Measurements from ENCODE around the gene KIR2DL3.
"Not testable (repeated sequence)": the region's sequence is repeated elsewhere in the genome, so short reads cannot be mapped to it uniquely, and the experiment has no call there.

KIR2DL3 gene

DNA sequence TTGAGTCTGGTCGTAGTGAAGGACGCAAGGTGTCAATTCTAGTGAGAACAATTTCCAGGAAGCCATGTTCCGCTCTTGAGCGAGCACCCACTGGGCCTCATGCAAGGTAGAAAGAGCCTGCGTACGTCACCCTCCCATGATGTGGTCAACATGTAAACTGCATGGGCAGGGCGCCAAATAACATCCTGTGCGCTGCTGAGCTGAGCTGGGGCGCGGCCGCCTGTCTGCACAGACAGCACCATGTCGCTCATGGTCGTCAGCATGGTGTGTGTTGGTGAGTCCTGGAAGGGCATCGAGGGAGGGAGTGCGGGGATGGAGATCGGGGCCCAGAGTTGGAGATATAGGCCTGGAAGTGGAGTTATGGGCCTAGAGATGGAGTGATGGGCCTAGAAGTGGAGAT, at the start of gene KIR2DL3:
Gene KIR2DL3, plus strand, starts transcription at position 208 of the 400 bp plus-strand sequence. Its CDS starts 33 bp downstream, at position 241.
- not testable (repeated sequence) for DNase-seq

DNA sequence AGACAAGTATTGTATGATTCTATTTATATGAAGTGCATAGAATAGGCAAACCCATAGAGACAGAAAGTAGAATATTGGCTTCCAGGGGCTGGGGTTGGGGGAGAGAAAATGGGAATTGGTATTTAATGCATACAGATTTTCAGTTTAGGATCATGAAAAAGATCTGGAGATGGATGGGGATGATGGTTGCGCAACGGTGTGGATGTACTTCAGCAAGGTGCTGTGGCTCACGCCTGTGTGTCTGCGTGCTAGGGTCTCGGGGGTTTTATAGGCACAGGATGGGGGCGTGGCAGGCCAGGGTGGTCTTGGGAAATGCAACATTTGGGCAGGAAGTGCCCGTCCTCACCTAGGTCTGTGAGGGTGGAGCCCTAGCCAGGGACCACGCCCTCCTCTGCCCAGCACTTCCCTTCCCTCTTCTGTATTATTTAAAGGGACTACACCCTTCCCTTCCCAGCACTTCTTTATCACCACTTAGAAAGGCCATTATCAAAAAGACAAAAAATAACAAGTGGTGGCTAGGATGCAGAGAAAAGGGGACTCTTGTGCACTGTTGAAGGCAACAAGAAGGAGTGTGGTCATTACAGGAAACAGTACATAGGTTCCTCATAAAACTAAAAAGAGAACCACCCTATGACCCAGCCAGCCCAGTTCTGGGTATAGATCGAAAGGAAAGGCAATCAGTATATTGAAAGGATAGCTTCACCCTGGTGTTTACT, 46.6 kb upstream of the KIR2DL3 start:
- no peak for DNase-seq

DNA sequence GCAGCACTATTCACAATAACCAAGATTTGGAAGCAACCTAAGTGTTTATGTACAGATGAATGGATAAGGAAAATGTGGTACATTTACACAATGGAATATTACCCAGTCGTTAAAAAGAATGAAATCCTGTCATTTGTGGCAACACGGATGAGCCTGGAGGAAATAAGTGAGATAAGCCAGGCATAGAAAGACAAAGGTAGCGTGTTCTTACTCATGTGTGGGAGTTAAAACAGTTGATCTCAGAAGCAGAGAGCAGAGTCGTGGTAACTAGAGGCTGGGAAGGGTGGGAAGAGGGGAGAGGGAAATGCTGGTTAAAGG, 46.1 kb upstream of the KIR2DL3 start:
- no peak for DNase-seq

DNA sequence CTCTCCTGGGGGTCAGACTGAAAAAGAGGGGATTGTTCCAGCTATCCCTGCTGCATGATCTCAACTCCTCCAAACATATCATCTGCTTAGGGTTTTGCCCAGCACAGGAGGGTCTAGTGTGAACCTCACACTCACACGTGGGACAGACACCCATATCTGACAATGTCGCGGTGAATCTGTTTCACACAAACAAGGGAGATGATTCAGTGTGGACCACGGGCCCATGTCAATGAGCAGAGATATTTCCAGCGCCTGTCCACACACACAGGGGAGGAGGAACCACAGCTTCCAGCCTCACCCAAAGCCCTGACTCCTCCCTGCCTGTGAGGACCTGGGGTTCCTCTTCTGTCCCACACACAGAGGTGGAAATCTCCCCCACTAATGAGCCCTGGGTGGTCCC, 43.7 kb upstream of the KIR2DL3 start:
- DNase-seq, result no peak

DNA sequence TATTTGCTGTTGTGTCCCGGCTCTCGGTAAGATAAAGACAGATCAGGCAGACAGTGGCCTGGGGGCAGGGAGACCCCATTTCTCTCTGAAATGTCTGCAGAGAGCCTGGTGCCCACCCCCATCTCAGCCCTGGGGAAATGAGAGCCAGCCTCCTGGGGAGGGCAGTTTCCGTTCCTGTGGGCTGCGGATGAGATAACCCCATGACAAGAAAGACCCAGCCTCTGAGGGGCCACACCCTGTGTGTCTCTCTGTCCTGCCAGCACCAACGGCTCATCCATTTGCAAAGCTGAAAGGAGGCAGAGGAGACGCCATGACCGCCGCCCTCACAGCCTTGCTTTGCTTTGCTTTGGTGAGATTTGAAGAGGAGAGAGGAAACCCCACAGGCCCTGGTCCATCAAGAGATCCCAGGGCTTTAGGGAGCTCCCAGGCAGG, 42.2 kb upstream of the KIR2DL3 start:
- DNase-seq, result no peak

DNA sequence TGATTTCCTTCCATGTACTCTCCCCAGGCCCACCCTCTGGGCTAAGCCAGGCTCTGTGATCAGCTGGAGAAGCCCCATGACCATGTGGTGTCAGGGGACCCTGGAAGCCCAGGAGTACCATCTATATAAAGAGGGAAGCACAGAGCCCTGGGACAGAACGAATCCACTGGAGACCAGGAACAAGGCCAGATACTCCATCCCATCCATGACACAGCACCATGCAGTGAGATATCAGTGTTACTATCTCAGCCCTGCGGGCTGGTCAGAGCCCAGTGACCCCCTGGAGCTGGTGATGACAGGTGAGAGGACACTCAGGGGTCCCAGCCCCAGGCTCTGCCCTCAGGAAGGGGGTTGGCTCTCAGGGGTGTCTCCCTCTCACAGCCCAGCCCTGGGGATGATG, 41.5 kb upstream of the KIR2DL3 start:
- DNase-seq, result no peak

DNA sequence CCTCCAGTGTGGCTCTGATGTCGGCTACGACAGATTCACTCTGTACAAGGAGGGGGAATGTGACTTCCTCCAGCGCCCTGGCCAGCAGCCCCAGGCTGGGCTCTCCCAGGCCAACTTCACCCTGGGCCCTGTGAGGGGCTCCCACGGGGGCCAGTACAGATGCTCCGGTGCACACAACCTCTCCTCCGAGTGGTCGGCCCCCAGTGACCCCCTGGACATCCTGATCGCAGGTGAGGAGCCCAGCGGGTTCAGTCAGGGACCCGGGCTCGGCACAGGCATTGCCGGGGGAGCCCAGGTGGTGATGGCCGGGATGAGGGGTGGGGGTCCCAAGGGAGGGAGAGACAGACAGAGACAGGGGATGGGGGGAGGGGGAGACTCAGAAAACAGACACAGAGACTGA, 40.6 kb upstream of the KIR2DL3 start:
- DNase-seq, result not testable (repeated sequence)

DNA sequence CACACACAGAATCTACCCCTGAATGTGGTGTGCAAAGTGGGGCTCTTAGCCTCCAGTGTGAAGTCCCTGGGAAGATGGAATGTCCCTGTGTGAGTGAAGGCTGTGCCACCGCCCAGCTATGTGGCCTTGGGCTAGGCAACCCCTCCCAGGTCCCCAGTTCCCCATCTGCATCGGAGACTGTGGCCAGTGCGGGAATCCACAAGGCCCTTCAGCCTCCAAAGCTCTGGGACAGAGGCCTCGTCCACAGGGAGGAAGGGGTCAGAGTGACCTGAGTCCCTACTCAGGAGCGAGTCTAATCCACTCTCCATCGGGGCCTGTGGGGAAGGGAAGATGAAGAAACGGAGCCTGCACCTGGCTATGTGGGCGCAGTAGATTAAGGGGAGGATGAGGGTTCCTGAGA, 33.4 kb upstream of the KIR2DL3 start:
- DNase-seq, result no peak

DNA sequence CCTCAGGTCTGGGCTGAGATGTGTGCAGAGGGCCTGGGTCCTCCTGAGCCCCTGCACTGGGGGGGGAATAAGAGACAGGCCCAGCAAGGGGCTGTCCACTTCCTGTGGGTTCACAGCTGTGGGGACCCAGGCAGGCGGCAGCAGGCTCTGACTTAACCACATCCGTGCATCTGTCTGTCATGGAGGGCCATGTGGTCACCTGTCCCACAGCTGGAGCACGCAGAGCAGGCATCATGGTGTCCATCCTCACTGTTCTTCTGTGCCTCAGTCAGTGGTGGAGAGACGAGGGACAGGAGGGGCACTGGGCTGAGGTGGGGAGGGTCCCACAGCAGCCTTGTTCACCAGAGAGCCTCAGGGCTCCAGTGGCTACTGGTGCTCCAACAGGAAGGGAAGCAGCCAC, 30.4 kb upstream of the KIR2DL3 start:
- no peak for DNase-seq

DNA sequence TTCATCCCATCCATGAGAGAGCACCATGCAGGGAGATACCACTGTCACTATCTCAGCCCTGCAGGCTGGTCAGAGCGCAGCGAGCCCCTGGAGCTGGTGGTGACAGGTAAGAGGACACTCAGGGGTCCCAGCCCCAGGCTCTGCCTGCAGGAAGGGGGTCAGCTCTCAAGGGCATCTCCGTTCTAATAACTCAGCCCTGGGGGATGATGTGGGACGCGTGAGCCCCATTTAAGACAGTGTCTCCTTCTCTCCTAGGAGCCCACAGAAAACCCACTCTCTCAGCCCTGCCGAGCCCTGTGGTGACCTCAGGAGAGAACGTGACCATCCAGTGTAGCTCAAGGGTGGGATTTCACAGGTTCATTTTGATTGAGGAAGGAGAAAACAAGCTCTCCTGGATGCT, 29.5 kb upstream of the KIR2DL3 start:
- no peak for DNase-seq

DNA sequence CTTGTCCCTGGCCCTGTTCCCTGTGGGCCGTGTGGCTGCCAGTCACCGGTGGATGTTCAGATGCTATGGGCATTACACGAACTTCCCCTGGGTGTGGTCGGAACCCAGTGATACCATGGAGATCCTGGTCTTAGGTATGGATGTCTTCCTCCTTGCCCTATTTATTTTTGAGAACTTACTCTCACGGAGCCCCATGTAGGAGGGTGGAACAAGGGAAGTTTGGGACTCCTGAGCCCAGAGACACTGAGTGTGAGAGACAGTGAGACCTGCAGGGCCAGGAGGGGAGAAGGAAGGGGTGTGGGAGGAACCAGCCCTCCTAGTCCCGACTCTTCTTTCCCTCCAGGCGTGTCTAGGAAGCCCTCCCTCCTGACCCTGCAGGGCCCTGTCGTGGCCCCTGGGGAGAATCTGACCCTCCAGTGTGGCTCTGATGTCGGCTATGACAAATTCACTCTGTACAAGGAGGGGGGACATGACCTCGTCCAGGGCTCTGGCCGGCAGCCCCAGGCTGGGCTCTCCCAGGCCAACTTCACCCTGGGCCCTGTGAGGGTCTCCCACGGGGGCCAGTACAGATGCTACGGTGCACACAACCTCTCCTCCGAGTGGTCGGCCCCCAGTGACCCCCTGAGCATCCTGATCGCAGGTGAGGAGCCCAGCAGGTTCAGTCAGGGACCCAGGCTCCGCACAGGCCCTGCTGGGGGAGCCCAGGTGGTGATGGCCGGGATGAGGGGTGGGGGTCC, 28.9 kb upstream of the KIR2DL3 start:
- no peak for DNase-seq

DNA sequence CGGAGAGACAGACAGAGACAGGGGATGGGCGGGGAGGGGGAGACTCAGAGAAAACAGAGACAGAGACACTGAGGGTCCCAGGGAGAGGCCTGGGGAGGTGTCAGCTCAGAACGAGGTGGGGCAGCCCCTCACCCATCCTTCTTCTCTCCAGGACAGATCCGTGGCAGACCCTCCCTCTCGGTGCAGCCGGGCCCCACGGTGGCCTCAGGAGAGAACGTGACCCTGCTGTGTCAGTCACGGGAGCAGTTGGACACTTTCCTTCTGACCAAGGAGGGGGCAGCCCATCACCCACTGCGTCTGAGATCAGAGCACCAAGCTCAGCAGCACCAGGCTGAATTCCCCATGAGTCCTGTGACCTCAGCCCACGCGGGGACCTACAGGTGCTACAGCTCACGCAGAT, 28.4 kb upstream of the KIR2DL3 start:
- not testable (repeated sequence) for DNase-seq

DNA sequence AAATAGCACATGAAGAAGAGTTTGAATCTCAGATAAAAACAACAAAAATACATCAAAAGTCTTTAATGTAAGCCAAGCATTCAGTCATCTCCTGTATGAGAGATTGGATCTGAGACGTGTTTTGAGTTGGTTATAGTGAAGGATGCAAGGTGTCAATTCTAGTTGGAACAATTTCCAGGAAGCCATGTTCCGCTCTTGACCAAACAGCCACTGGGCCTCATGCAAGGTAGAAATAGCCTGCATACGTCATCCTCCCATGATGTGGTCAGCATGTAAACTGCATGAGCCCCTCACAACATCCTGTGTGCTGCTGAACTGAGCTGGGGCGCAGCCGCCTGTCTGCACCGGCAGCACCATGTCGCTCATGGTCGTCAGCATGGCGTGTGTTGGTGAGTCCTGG, 14.2 kb upstream of the KIR2DL3 start, which contains the start of gene KIR3DL3:
Gene KIR3DL3, plus strand, starts transcription at position 301 of the 400 bp plus-strand sequence. Its CDS starts 55 bp downstream, at position 356.
- no peak for DNase-seq

DNA sequence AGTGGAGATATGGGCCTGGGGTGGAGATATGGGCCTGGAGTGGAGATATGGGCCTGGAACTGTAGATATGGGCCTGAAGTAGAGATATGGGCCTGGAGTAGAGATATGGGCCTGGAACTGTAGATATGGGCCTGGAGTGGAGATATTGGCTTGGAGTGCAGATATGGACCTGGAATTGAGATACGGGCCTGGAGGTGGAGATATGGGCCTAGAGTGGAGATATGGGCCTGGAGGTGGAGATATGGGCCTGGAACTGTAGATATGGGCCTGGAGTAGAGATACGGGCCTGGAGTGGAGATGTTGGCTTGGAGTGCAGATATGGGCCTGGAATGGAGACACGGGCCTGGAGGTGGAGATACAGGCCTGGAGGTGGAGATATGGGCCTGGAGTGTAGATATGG, 13.7 kb upstream of the KIR2DL3 start:
- no peak for DNase-seq

DNA sequence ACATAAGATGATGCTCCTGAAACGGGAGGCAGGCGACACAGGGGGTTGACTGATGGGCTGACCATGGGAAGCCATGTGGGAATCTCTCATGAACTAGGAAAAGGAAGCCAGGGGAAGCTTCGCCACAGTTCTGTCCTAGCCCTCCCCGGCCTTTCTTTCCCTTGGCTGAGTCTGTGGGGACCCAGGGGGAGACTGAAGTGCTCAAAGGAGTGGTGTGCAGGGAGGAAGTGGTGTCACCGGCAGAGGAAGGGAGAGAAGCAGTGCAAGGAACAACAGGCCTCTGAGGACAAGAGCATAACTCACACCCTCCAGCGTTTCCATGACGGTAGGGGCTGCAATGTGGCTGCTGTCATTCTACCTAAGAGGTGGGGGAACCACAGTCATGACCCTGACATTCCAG, 13.0 kb upstream of the KIR2DL3 start:
- no peak for DNase-seq

DNA sequence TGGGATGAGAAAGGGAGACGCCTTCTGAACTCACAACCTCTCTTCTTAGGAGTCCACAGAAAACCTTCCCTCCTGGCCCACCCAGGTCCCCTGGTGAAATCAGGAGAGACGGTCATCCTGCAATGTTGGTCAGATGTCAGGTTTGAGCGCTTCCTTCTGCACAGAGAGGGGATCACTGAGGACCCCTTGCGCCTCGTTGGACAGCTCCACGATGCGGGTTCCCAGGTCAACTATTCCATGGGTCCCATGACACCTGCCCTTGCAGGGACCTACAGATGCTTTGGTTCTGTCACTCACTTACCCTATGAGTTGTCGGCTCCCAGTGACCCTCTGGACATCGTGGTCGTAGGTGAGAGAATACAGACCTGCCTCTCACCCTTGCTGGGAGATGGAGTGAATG, 10.8 kb upstream of the KIR2DL3 start:
- no peak for DNase-seq

DNA sequence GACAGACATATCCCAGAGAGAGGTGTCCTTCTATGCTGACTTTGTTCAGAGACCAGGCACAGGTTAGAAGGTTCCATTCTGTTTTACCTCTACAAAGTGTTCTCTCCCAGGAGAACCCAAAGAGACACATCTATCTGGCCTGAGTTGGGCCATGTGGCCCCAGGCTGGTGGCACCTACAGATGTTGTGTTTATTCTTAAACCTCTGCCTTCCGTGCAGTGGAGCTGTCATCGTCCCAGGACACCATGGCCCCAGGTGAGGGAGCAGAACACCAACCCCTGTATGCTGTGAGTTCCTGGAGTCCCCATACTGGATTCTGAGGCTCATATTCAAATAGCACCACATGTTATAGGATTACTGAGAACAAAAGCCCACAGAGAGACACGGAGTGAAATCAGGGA, 10.1 kb upstream of the KIR2DL3 start:
- no peak for DNase-seq

DNA sequence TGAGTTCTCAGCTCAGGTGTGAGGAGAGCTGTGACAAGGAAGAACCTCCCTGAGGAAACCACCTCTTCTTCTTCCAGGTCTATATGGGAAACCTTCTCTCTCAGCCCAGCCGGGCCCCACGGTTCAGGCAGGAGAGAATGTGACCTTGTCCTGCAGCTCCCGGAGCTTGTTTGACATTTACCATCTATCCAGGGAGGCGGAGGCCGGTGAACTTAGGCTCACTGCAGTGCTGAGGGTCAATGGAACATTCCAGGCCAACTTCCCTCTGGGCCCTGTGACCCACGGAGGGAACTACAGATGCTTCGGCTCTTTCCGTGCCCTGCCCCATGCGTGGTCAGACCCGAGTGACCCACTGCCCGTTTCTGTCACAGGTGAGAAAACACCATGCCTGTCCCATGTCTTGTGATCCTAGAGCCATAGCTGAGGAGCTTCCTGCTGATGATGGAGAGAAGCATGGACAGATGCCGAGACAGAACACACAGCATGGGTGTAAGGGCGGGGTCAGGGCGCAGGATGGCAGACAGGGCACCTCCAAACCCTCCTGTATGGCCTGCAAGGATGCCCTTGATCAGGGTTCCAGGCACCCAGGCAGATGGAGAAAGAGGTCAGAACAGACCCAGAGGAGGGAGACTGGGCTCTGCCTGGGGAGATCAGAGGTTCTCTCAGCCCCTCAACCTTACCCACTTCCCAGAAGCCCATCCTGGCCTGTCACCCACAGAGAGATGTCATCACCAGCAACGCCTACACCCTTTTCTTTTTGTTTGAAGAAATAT, 8.7 kb upstream of the KIR2DL3 start:
- no peak for DNase-seq

DNA sequence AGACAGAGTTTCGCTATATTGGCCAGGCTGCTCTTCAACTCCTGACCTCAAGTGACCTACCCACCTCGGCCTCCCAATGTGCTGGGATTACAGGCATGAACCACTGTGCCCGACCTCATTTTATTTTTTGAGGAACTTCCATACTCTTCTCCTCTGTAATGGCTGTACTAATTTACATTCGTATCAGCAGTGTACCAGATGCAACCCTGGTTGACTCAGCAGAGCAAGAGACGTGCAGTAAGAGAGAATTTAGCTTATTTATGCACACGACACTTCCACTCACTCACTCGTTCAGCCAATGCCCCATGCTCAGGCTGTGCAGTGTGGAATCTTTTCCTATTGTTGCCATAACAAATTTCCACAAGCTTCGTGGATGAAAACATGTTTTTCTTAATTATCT, 7.1 kb upstream of the KIR2DL3 start:
- no peak for DNase-seq

DNA sequence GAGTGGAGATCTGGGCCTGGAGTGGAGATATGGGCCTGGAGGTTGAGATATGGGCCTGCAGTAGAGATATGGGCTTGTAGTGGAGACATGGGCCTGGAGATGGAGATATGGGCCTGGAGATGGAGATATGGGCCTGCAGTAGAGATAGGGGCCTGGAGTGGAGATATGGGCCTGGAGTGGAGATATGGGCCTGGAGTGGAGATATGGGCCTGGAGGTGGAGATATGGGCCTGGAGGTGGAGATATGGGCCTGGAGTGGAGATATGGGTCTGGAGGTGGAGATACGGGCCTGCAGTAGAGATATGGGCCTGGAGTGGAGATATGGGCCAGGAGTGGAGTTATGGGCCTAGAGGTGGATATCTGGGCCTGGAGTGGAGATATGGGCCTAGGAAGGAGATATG, 402 bp downstream of the KIR2DL3 start:
- DNase-seq, result no peak

DNA sequence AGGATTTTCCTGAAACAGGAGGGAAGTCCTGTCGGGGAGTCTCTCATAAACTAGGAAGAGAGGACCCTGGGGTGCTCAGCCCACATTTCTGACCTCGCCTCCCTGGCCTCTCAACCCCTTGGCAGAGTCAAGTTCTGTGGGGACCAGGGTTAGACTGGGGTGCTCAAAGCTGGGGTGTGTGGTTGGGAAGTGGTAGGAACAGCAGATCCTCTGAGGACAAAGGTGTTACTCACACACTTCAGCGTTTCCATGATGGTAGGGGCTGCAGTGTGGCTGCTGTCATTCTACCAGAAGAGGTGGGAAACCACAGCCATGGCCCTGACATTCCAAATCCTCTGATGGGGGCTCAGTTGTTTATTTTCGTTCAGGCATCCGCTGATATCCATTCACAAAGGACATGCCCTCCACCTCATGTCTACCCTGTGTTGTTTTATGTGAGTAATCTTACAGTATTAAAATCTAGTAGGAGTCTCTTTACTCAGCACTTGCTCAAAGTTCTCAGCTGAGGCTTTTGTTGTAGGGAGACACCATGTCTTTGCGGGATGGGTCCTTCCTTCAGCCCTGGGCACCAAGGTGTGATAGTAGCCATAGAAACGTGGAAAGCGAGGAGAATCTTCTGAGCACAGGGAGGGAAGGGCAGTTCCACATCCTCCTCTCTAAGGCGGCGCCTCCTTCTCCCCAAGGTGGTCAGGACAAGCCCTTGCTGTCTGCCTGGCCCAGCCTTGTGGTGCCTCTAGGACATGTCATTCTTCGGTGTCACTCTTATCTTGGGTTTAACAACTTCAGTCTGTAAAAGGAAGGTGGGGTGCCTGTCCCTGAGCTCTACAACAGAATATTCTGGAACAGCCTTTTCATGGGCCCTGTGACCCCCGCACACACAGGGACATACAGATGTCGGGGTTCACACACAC, 1.5 kb downstream of the KIR2DL3 start:
- DNase-seq, result no peak

Data from nucleus accumbens (tissue), 56 donors.